ENCODE measurements around the gene PRKCE. TPM values are rescaled to one million over a fixed set of nuclear protein-coding genes. Genes with fewer than 3 reads are reported as not detected.

Gene PRKCE
- total and polyA plus RNA-seq, 11 donors = 4.1 to 22.3 (median 16.2) TPM

GRCh38 chr2:45763797-45764196 lies 112.3 kb downstream of the PRKCE start:
- no peaks in the 10 kb centered on the region for H3K36me3 ChIP-seq
- H3K27me3 ChIP-seq = no peaks in the 10 kb centered on the region
- H3K4me1 ChIP-seq = peaks cover 0 to 52% (median 30%) of the 10 kb centered on the region in 12 donors
- H3K9me3 ChIP-seq = no peaks in the 10 kb centered on the region
- no peak overlapping the region for H3K27ac ChIP-seq
- no peak overlapping the region for H3K4me3 ChIP-seq
- ATAC-seq = no peak
- no peak for DNase-seq
- intact Hi-C loops (cut with DNase I) = no loop called here
- TF ChIP-seq CTCF (IDR thresholded peaks at IDR 0.05) = no peak
- no peak for TF ChIP-seq POLR2A (IDR thresholded peaks at IDR 0.05)
- 71 to 75% (median 73%) methylated on average over 5 of the region's 5 CpGs for WGBS, 4 donors

DNA sequence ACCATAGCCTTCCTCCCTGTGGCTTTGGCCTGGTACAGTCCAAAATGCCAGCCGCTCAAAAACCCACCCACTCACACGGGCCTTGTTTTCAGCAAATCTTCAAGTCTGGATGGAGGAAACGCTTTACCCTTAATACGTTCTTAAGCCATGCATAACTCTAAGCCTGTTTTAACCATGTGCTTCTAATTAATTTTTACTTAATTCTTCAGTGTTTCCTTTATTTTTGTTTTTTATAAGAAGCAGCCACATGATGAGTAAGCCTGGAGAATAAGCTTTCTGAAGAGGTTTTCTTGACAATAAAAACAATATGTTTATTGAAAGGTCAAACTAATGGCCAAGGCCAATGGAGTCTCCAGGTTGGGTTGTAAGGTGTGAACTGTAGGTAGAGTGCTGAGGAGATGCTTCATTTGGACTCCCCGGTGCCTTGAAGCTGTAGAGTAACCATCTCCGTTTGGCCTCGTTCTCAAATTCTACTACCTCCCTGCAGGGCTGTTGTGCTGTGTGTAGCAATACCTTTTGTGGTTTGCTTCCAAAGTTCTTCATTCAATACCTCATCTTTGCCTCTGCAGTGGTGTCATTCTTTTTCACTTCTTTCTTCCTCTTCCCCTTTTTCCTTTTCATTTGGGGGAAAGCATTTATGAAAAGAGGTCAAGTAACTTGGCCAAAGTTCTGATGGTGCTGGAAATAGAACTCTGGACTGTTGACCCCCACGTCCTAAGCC lies 113.7 kb downstream of the PRKCE start:
- Histone ChIP-seq H3K27ac (peak overlapping the region in 2 of 12 donors; percentile 33 to 58), H3K4me1 (peaks cover 0 to 53% (median 24%) of the 10 kb centered on the region in 12 donors), H3K9me3 (no peaks in the 10 kb centered on the region), H3K36me3 (no peaks in the 10 kb centered on the region), H3K27me3 (no peaks in the 10 kb centered on the region), H3K4me3 (no peak overlapping the region)
- no peak for DNase-seq
- TF ChIP-seq POLR2A (IDR thresholded peaks at IDR 0.05) (no peak), CTCF (IDR thresholded peaks at IDR 0.05) (no peak)
- WGBS, 4 donors = 78 to 81% (median 80%) methylated on average over 8 of the region's 8 CpGs
- peak in 1 of 4 donors; percentile 23 for ATAC-seq
- intact Hi-C loops (cut with DNase I) = no loop called here

DNA sequence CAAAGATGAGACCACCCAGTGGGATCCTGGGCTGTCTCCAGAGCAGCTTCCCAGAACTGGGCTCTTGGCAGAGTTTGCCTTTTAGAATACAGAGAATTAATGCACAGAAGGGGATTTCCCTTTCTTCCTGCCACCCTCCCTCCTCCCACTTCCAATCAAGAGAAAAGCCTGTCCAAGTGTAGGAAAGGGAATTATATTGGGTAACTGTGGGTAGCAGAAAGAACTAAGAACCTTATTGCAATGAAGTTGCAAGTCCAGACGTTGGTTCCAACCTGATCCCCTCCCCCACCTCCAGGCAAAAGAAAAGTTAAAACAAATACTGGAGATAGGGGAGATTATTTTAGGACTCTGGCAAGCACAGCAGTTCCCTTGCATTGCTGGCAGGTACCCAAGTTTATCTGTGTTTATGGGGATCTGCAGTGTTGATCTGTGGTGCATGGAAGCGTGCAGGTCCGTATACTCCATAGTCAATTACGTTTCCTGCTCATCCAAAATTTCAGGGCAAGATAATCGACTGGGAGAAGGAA lies 114.3 kb downstream of the PRKCE start:
- ATAC-seq (peak; percentile 60 to 75 (median 66)), DNase-seq (peak in 3 of 5 donors; percentile 33 to 54 (median 41))
- no peak overlapping the region for H3K4me3 ChIP-seq
- H3K36me3 ChIP-seq = no peaks in the 10 kb centered on the region
- no peaks in the 10 kb centered on the region for H3K9me3 ChIP-seq
- TF ChIP-seq CTCF (IDR thresholded peaks at IDR 0.05) (no peak), POLR2A (IDR thresholded peaks at IDR 0.05) (no peak)
- H3K4me1 ChIP-seq = peaks cover 0 to 59% (median 27%) of the 10 kb centered on the region in 12 donors
- intact Hi-C loops (cut with DNase I) = no loop called here
- WGBS, 4 donors = 19 to 38% (median 28%) methylated on average over 5 of the region's 5 CpGs
- H3K27me3 ChIP-seq = no peaks in the 10 kb centered on the region
- peak overlapping the region in 5 of 12 donors; percentile 6 to 58 (median 33) for H3K27ac ChIP-seq

- intact Hi-C loops (cut with DNase I) = no loop called here
- TF ChIP-seq POLR2A (IDR thresholded peaks at IDR 0.05) (no peak), CTCF (IDR thresholded peaks at IDR 0.05) (no peak)
- Histone ChIP-seq H3K4me1 (peaks cover 0 to 69% (median 33%) of the 10 kb centered on the region in 12 donors), H3K27ac (no peak overlapping the region), H3K9me3 (no peaks in the 10 kb centered on the region), H3K4me3 (no peak overlapping the region), H3K27me3 (no peaks in the 10 kb centered on the region), H3K36me3 (no peaks in the 10 kb centered on the region)
- DNase-seq = no peak
- no peak for ATAC-seq
- WGBS, 4 donors = 77 to 87% (median 79%) methylated on average over 3 of the region's 3 CpGs
Observed at GRCh38 chr2:45768208-45768607, 116.7 kb downstream of the PRKCE start.
